ENCODE results near the gene OR2AG2.

The OR2AG2 gene

GRCh38 chr11:6755953-6756347 is 15.8 kb downstream of the OR2AG2 start:
- no peak for DNase-seq (ENCODE audit: low spot score)
- H3K9me3 Mint-ChIP-seq: no peaks in the 10 kb centered on the region
- H3K4me3 Mint-ChIP-seq: no peak overlapping the region
- H3K27ac Mint-ChIP-seq: no peak overlapping the region
- peaks cover 3% of the 10 kb centered on the region for H3K4me1 Mint-ChIP-seq (ENCODE audit: low read depth)
- no peaks in the 10 kb centered on the region for H3K36me3 Mint-ChIP-seq (ENCODE audit: low read depth)
- H3K27me3 Mint-ChIP-seq (ENCODE audit: low read depth): peaks cover 10% of the 10 kb centered on the region

- Mint-ChIP-seq H3K36me3 (ENCODE audit: low read depth) (no peaks in the 10 kb centered on the region), H3K27me3 (ENCODE audit: low read depth) (peaks cover 7% of the 10 kb centered on the region), H3K4me1 (ENCODE audit: low read depth) (peaks cover 7% of the 10 kb centered on the region), H3K4me3 (no peak overlapping the region), H3K27ac (no peak overlapping the region), H3K9me3 (no peaks in the 10 kb centered on the region)
- no peak for DNase-seq (ENCODE audit: low spot score)
These were observed 16.3 kb downstream of the OR2AG2 start for GRCh38 chr11:6755303-6755952.

GRCh38 chr11:6747097-6747668 is 24.6 kb downstream of the OR2AG2 start:
- H3K27ac Mint-ChIP-seq: no peak overlapping the region
- H3K4me1 Mint-ChIP-seq (ENCODE audit: low read depth): peaks cover 32% of the 10 kb centered on the region
- H3K27me3 Mint-ChIP-seq (ENCODE audit: low read depth): no peaks in the 10 kb centered on the region
- no peak for DNase-seq (ENCODE audit: low spot score)
- H3K4me3 Mint-ChIP-seq: no peak overlapping the region
- H3K9me3 Mint-ChIP-seq: no peaks in the 10 kb centered on the region
- peaks cover 20% of the 10 kb centered on the region for H3K36me3 Mint-ChIP-seq (ENCODE audit: low read depth)

GRCh38 chr11:6746626-6747025 is 25.1 kb downstream of the OR2AG2 start:
- DNase-seq (ENCODE audit: low spot score): no peak
- Mint-ChIP-seq H3K27me3 (ENCODE audit: low read depth) (no peaks in the 10 kb centered on the region), H3K9me3 (no peaks in the 10 kb centered on the region), H3K36me3 (ENCODE audit: low read depth) (peaks cover 25% of the 10 kb centered on the region), H3K4me3 (no peak overlapping the region), H3K4me1 (ENCODE audit: low read depth) (peaks cover 37% of the 10 kb centered on the region), H3K27ac (no peak overlapping the region)

- Mint-ChIP-seq H3K9me3 (no peaks in the 10 kb centered on the region), H3K4me3 (no peak overlapping the region), H3K27me3 (ENCODE audit: low read depth) (no peaks in the 10 kb centered on the region), H3K27ac (no peak overlapping the region), H3K4me1 (ENCODE audit: low read depth) (peaks cover 38% of the 10 kb centered on the region), H3K36me3 (ENCODE audit: low read depth) (peaks cover 26% of the 10 kb centered on the region)
- DNase-seq (ENCODE audit: low spot score): peak; percentile 31
These were observed 25.6 kb downstream of the OR2AG2 start for GRCh38 chr11:6746086-6746618.

- H3K4me1 Mint-ChIP-seq (ENCODE audit: low read depth): peaks cover 37% of the 10 kb centered on the region
These were observed 26.2 kb downstream of the OR2AG2 start for GRCh38 chr11:6745465-6746015.

GRCh38 chr11:6745018-6745417 is 26.8 kb downstream of the OR2AG2 start:
- Mint-ChIP-seq H3K27me3 (ENCODE audit: low read depth) (no peaks in the 10 kb centered on the region), H3K4me3 (no peak overlapping the region), H3K9me3 (no peaks in the 10 kb centered on the region), H3K36me3 (ENCODE audit: low read depth) (peaks cover 29% of the 10 kb centered on the region), H3K4me1 (ENCODE audit: low read depth) (peaks cover 37% of the 10 kb centered on the region), H3K27ac (no peak overlapping the region)
- DNase-seq (ENCODE audit: low spot score): no peak

More at GRCh38 chr11:6745465-6746015, 26.2 kb downstream of the OR2AG2 start:
- Mint-ChIP-seq H3K4me3 (no peak overlapping the region), H3K9me3 (no peaks in the 10 kb centered on the region), H3K36me3 (ENCODE audit: low read depth) (peaks cover 29% of the 10 kb centered on the region), H3K27ac (no peak overlapping the region), H3K27me3 (ENCODE audit: low read depth) (no peaks in the 10 kb centered on the region)
- DNase-seq (ENCODE audit: low spot score): no peak

- Mint-ChIP-seq H3K27me3 (ENCODE audit: low read depth) (no peaks in the 10 kb centered on the region), H3K9me3 (no peaks in the 10 kb centered on the region), H3K27ac (peak overlapping the region; percentile 49), H3K4me1 (ENCODE audit: low read depth) (peaks cover 52% of the 10 kb centered on the region), H3K4me3 (no peak overlapping the region), H3K36me3 (ENCODE audit: low read depth) (peaks cover 42% of the 10 kb centered on the region)
- peak; percentile 53 for DNase-seq (ENCODE audit: low spot score)
These were observed 29.5 kb downstream of the OR2AG2 start for GRCh38 chr11:6742260-6742659.

GRCh38 chr11:6738590-6738989 is 33.2 kb downstream of the OR2AG2 start:
- no peak overlapping the region for H3K4me3 Mint-ChIP-seq
- H3K4me1 Mint-ChIP-seq (ENCODE audit: low read depth): peaks cover 76% of the 10 kb centered on the region
- H3K27ac Mint-ChIP-seq: peak overlapping the region; percentile 4
- peaks cover 64% of the 10 kb centered on the region for H3K36me3 Mint-ChIP-seq (ENCODE audit: low read depth)
- H3K27me3 Mint-ChIP-seq (ENCODE audit: low read depth): no peaks in the 10 kb centered on the region
- no peak for DNase-seq (ENCODE audit: low spot score)
- H3K9me3 Mint-ChIP-seq: no peaks in the 10 kb centered on the region

- Mint-ChIP-seq H3K36me3 (ENCODE audit: low read depth) (peaks cover 65% of the 10 kb centered on the region), H3K27ac (peak overlapping the region; percentile 4), H3K9me3 (no peaks in the 10 kb centered on the region), H3K27me3 (ENCODE audit: low read depth) (no peaks in the 10 kb centered on the region), H3K4me3 (no peak overlapping the region), H3K4me1 (ENCODE audit: low read depth) (peaks cover 77% of the 10 kb centered on the region)
- DNase-seq (ENCODE audit: low spot score): peak; percentile 49
These were observed 33.8 kb downstream of the OR2AG2 start for GRCh38 chr11:6737872-6738466.

GRCh38 chr11:6736495-6737121 is 35.2 kb downstream of the OR2AG2 start:
- Mint-ChIP-seq H3K36me3 (ENCODE audit: low read depth) (peaks cover 63% of the 10 kb centered on the region), H3K4me1 (ENCODE audit: low read depth) (peaks cover 65% of the 10 kb centered on the region), H3K4me3 (no peak overlapping the region), H3K27me3 (ENCODE audit: low read depth) (no peaks in the 10 kb centered on the region), H3K27ac (no peak overlapping the region), H3K9me3 (no peaks in the 10 kb centered on the region)
- DNase-seq (ENCODE audit: low spot score): no peak

- H3K4me3 Mint-ChIP-seq: peak overlapping the region; percentile 3
- H3K9me3 Mint-ChIP-seq: no peaks in the 10 kb centered on the region
- H3K27ac Mint-ChIP-seq: peak overlapping the region; percentile 5
- peaks cover 63% of the 10 kb centered on the region for H3K4me1 Mint-ChIP-seq (ENCODE audit: low read depth)
- H3K27me3 Mint-ChIP-seq (ENCODE audit: low read depth): no peaks in the 10 kb centered on the region
- no peak for DNase-seq (ENCODE audit: low spot score)
- H3K36me3 Mint-ChIP-seq (ENCODE audit: low read depth): peaks cover 68% of the 10 kb centered on the region
These were observed 36.5 kb downstream of the OR2AG2 start for GRCh38 chr11:6735306-6735705.

- Mint-ChIP-seq H3K36me3 (ENCODE audit: low read depth) (peaks cover 65% of the 10 kb centered on the region), H3K4me3 (peak overlapping the region; percentile 19), H3K27ac (no peak overlapping the region), H3K27me3 (ENCODE audit: low read depth) (no peaks in the 10 kb centered on the region), H3K4me1 (ENCODE audit: low read depth) (peaks cover 59% of the 10 kb centered on the region), H3K9me3 (no peaks in the 10 kb centered on the region)
- no peak for DNase-seq (ENCODE audit: low spot score)
These were observed 37.2 kb downstream of the OR2AG2 start for GRCh38 chr11:6734616-6735015.
